AG04449 (cell line): ENCODE measurements around the gene CTPS1.

Experiments
- CTCF ChIA-PET: fragments of 350-600 bp; formaldehyde crosslinking; extraction: SDS; loops from one replicate; lab custom pipeline; 2021; ENCODE audit warnings: antibody characterized with exemption; lab: Yijun Ruan, JAX
- POLR2A ChIA-PET: fragments of 400-600, 350-600 bp; formaldehyde crosslinking; extraction: SDS; loops from one replicate; lab custom pipeline; 2020; ENCODE audit warnings: antibody characterized with exemption, inconsistent platforms; lab: Yijun Ruan, JAX
- DNase-seq: peaks from one replicate; pipeline ENCODE4 v3.0.0-alpha.2; 2010; ENCODE audit warnings: low read depth, low spot score
- H3K4me3 ChIP-seq: 2 replicates; pipeline ENCODE4 v1.5.1; 2011; ENCODE audit warnings: low read depth, mild to moderate bottlenecking, control low read depth, low read length
- TF ChIP-seq, protein P1 (sequence below): IDR thresholded peaks from one replicate; pipeline ENCODE4 v1.5.1; 2011; ENCODE audit warnings: mild to moderate bottlenecking, moderate library complexity, low read length, control low read depth, inconsistent platforms; ENCODE audit not compliant: insufficient read depth; ENCODE audit errors: missing control alignments

Gene CTPS1

DNA sequence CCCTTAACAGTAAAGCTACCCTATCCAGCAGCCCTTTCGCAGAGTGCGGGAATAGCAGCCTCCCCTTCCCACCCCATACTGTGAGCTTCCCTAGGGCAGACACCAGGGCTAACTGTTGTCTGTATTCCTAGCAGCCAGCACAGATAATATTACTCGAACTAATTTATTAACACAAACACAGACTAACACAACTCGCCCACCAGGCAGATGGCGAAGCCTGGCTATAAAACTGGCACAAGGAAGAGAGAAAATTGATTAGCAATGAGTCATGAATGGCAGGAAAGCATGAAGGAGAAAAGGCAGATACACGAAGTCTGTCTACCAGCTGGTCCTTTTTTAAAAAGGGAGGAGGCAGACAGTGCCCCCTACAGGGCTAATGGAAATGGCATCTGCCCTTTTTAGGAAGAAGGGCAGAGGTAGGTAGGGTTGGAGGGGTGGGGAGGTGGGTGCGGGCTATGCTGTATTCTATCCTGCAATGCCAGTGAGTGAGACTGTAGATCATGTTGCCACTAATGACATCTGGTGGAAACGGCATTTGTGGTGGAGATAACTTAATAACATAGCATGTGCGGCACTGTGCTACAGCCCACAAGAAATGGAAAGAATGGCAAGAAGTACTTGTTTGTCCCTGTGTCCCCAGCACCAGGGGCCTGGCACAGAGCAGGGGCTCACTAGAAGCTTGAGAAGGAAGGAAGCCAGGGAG, 30.6 kb upstream of the CTPS1 start:
- no peak for DNase-seq
- CTCF ChIA-PET = interaction anchor here (0.6 to 25.0 kb wide), 44 partner anchors 8 to 1998 kb away, joined by 3 to 987 read pairs (median 4); partner anchors contain the start of genes CITED4 and CTPS1
- H3K4me3 ChIP-seq = no peak overlapping the region
- POLR2A ChIA-PET = interaction anchor here (0.9 kb wide), 1 partner anchor 88 kb away, joined by 4 read pairs; no protein-coding TSS in a partner anchor
- TF ChIP-seq, protein P1, sequence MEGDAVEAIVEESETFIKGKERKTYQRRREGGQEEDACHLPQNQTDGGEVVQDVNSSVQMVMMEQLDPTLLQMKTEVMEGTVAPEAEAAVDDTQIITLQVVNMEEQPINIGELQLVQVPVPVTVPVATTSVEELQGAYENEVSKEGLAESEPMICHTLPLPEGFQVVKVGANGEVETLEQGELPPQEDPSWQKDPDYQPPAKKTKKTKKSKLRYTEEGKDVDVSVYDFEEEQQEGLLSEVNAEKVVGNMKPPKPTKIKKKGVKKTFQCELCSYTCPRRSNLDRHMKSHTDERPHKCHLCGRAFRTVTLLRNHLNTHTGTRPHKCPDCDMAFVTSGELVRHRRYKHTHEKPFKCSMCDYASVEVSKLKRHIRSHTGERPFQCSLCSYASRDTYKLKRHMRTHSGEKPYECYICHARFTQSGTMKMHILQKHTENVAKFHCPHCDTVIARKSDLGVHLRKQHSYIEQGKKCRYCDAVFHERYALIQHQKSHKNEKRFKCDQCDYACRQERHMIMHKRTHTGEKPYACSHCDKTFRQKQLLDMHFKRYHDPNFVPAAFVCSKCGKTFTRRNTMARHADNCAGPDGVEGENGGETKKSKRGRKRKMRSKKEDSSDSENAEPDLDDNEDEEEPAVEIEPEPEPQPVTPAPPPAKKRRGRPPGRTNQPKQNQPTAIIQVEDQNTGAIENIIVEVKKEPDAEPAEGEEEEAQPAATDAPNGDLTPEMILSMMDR = peak; percentile 74

DNA sequence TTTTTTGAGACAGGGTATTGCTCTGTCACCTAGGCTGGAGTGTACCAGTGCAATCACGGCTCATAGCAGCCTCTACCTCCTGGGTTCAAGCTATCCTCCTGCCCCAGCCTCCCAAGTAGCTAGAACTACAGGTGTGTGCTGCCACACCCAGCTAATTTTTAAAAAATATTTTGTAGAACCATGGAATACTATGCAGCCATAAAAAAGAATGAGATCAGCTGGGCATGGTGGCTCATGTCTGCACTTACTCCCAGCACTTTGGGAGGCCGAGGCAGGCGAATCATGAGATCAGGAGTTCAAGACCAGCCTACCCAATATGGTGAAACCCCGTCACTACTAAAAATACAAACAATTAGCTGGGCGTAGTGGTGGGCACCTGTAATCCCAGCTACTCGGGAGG, 29.9 kb upstream of the CTPS1 start:
- no peak overlapping the region for H3K4me3 ChIP-seq
- ChIA-PET CTCF (interaction anchor here (0.7 to 25.0 kb wide), 32 partner anchors 9 to 417 kb away, joined by 3 to 987 read pairs (median 5); partner anchors contain the start of genes CITED4 and CTPS1), POLR2A (no interaction called here)
- TF ChIP-seq, protein P1 = no peak
- no peak for DNase-seq

DNA sequence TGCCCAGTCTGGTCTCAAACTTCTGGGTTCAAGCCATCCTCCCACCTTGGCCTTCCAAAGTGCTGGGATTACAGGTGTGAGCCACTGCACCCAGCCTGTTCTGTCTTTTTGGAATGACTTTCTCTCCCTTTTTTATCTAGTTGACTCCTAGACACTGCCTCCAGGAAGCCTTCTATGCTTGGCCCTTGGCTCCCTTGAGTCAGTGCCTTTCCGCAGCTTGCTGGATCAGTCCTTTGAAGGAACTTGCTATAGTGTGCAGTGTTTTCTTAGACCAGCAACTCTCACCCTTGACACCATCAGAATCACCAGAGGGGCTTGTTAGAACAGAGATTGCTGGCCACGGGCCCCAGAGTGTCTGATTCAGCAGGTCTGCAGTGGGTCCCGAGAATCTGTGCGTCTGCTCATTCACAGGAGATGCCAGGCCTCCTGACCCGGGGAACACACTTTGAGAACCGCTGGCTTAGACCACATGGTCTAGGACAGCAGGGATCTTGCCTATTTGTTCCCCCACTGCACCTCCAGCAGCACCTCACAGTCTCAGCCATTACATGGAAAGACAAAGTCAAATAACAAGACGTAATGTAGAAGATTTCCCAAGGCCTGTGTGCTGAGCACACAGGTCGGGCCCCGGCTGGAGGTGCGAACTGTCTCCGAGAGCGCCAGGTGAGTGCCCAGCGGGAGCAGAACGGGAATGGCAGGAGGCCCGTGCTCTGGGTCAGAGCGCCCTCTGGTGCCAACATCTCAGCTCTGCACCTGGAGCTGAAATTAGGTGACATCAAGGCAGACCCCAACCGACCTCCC, 27.4 kb upstream of the CTPS1 start:
- POLR2A ChIA-PET = interaction anchor here (0.6 kb wide), 1 partner anchor 99 kb away, joined by 4 read pairs; no protein-coding TSS in a partner anchor
- CTCF ChIA-PET = interaction anchor here (0.7 to 25.0 kb wide), 46 partner anchors 12 to 808 kb away, joined by 3 to 987 read pairs (median 5); partner anchors contain the start of genes CITED4, CTPS1 and NFYC
- no peak for DNase-seq
- H3K4me3 ChIP-seq = no peak overlapping the region
- TF ChIP-seq, protein P1 = peak; percentile 96

DNA sequence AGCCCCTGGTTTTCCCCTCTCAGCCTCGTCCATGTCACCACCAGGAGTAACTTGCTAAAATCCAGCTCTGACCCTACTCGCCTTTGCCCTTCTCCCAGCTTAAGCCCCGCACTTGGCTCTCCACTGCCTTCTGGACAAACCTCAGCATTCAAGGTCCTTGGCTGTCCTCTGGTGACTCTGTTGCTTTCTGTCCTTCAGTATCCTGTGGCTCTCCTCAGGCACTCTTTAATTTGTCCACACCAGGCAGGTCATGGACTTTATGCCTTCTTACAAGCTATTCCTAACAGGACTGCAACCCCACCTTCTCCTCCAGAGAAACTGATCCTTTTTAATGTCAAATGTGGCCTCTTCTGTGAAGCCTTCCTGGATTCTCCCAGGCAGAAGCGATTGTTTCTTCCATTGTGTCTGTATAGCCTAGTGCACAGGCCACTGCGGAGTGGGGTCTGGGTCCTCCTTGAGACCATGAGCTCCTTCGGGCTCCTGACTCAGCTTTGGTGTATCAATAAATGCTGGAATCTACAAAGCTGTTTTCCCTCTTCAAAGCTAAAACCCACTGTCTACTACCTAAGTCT, 26.7 kb upstream of the CTPS1 start:
- H3K4me3 ChIP-seq = no peak overlapping the region
- ChIA-PET POLR2A (interaction anchor here (0.6 kb wide), 1 partner anchor 100 kb away, joined by 4 read pairs; no protein-coding TSS in a partner anchor), CTCF (interaction anchor here (0.7 to 25.0 kb wide), 39 partner anchors 13 to 809 kb away, joined by 3 to 987 read pairs (median 5); partner anchors contain the start of genes CITED4, CTPS1 and NFYC)
- DNase-seq = no peak
- TF ChIP-seq, protein P1 = no peak

DNA sequence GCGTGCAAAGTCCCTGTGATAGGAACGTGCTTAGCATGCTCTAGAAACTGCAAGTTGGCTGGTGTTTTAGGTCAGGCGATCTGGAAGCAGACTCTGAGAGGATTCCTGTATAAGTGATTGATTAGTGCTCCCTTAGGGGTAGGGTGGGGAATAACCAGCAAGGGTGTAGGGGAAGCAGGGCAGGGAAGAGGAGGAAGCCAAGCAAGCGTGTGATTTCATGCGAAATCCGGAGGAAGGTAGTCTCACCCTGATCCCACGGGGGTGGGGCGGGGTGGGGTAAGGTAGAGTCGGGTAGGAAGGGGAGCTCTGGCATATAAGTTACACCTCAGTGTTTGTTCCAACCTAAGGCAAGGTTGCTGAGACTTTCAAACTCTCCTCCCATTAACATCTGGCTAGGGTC, 24.9 kb upstream of the CTPS1 start:
- no peak for DNase-seq
- no peak overlapping the region for H3K4me3 ChIP-seq
- TF ChIP-seq, protein P1 = no peak
- POLR2A ChIA-PET = interaction anchor here (0.9 kb wide), 1 partner anchor 49 kb away, joined by 3 read pairs; no protein-coding TSS in a partner anchor
- CTCF ChIA-PET = interaction anchor here (1.2 to 25.0 kb wide), 5 partner anchors 13 to 303 kb away, joined by 3 to 987 read pairs (median 249); partner anchors contain the start of gene CITED4
